Measurements from ENCODE around the gene ANXA1. TPM values are rescaled to one million over a fixed set of nuclear protein-coding genes. Genes with fewer than 3 reads are reported as not detected.

ANXA1 gene
- total RNA-seq, 4 donors from 2014 or later: 236 to 442 (median 247) TPM

DNA sequence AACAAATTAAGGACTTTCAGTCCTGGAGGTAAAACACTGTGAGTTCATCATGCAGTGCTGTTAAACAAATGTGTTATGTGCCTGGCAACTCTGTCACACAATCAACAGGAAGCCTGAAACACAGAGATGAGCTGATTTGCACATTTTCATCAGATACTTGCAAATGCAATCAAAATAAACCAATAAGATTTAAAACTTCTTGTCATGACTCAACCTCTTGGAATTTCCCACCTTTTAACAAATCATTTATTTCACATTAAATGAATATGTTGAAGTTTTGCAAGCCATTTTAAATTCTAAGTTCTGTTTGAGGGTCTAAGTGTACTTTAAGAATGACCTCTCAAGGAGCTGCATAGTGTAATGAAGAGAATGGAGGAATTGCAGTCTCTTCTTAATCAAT is 64.4 kb downstream of the ANXA1 start:
- DNase-seq: no peak
- H3K27me3 ChIP-seq: no peaks in the 10 kb centered on the region
- intact Hi-C loops (cut with DNase I): no loop called here
- H3K9me3 ChIP-seq: no peaks in the 10 kb centered on the region
- no peak overlapping the region for H3K27ac ChIP-seq
- no peaks in the 10 kb centered on the region for H3K4me1 ChIP-seq
- H3K4me3 ChIP-seq (replicated peaks in 1 of 3): no peak overlapping the region
- H3K36me3 ChIP-seq: no peaks in the 10 kb centered on the region
- TF ChIP-seq POLR2A (IDR thresholded peaks at IDR 0.05) (no peak), CTCF (IDR thresholded peaks at IDR 0.05) (no peak)

Other genes with a start within 250 kb of the ANXA1 start
- 100 to 1,000 TPM; 237 to 323 (median 293) TPM for gene ALDH1A1, start 198.8 kb upstream of the ANXA1 start, total RNA-seq